Stimulated activated CD8-positive, alpha-beta memory T cell treated with anti-CD3 and anti-CD28 coated beads, Interleukin-7, amount 100 ng/mL, for 1 hour (primary cell): ENCODE data around the gene LATS1.

Experiments
- DNase-seq, 2 donors: peaks; one replicate each; pipeline ENCODE4 v3.0.0-alpha.2; 2020; ENCODE audit warnings: low read depth in 2 of 2

The LATS1 gene

DNA sequence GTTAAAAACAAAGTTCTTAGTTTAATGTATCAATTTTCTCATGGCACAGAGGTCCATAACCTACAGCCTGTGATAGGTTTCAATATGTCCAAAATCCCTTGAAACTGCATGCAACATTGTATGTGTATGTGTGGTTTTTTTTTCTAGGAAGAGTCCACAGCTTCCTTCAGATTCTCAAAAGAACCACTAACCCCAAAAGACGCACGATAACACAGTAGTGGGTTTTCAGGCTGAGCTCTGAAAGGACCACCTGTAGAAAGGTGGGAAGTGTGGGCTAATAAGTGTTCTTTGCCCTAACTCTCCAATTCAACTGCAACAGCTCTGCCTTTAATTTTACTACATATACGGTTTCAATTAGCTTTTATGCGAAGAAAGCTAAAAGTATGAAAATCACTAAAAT, 57.9 kb downstream of the LATS1 start:
- DNase-seq, result no peak

DNA sequence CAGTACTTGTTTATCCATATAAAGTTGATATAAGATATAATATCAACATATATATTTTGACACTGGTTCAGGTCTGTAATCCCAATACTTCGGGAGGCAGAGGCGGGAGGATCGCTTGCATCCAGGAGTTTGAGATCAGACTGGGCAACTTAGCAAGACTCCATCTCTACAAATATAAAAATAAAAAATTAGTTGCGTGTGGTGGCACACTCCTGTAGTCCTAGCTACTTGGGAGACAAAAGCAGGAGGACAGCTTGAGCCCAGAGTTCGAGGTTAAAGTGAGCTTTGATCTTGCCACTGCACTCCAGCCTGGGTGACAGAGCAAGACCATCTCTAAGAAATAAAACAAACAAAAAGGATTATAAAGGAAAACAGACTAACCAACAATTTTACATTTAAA, 60.5 kb downstream of the LATS1 start:
- no peak for DNase-seq

DNA sequence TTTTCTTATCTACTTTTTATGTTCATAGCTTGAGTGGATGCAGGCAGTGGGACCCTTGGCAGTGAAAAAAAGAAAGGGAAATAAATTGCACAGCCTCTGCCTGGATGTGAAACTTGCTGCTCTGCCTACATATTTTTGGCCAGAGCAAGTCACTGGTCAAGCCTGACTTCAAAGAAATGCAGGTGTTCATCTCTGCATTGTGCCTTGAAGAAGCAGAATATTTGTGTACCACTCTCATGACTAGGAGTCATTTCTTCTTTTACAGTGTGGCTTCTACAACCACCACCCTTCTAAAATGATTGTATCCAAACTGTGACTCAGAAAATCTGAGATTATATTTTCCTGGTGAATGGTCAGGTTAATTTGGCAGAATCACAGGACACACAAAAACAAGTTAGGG, 66.8 kb downstream of the LATS1 start:
- DNase-seq, result no peak

DNA sequence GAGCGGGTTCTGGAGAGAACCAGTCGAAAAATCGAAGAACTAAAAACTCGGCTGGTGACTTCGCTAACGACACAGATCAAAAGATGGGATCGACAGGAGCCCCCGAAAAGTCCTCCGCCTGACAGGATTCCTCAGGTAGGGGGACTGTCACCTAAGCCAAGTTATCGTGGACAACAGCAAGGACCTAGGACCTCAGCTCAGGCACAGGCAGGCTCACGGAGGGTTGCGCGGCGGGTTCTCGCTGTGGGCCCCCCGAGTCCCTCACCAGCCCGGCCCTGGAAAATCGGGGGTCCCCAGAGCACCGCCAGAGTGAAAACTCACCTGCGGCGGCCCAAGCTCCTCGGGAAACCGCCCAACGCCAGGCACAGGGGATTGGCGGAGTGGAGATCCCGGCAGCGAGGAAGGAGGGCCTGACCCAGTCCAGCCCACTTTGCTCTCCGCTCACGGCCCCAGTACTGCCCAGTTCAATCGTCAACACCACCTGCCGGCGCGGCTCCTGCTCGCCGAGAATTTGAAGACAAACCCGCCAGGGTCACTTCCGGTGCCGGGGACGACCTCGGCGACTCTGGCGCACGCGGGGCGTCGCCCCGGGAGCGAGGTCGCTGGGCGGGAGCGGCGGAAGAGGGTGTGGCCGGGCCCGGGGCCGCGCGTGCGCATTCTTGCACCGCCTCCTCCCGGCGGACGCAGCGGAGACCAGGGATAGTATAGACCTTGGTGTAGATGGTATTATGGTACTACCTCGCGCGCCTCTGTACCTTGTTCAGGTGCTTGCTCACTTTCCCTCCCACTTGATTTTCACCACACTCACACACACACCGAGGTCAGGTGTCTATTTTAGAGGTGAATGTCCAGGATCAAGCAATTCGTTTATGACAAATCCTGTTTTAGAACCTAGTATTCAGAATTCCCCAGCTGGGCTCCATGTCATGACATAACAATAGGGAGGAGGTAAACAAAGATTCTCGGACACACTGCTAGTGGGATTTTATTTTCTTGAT, 69.5 kb downstream of the LATS1 start, which contains the start of gene KATNA1:
Gene KATNA1 (minus strand): TSS at position 567 of the 998 bp plus-strand sequence. CDS start 10,167 bp downstream, outside the sequence.
- DNase-seq, result peak; percentile 67 to 73

DNA sequence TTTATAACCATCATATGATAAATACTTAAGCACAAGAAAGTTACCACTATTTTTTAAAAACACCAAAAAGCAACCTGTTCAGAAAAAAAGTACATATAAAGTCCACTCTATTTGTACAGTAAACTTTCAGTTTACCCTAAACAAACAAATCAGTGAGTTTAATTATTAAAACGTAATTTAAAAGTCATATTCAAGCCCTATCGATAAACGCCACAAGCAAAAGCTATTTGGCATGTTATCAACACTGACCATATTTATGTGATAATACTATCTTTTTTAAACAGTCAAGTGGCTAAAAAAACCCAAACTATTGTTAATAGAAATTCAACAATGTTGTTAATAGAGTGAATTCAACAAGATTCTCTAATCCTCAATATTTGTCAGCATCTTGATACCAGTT, 71.3 kb downstream of the LATS1 start:
- no peak for DNase-seq

DNA sequence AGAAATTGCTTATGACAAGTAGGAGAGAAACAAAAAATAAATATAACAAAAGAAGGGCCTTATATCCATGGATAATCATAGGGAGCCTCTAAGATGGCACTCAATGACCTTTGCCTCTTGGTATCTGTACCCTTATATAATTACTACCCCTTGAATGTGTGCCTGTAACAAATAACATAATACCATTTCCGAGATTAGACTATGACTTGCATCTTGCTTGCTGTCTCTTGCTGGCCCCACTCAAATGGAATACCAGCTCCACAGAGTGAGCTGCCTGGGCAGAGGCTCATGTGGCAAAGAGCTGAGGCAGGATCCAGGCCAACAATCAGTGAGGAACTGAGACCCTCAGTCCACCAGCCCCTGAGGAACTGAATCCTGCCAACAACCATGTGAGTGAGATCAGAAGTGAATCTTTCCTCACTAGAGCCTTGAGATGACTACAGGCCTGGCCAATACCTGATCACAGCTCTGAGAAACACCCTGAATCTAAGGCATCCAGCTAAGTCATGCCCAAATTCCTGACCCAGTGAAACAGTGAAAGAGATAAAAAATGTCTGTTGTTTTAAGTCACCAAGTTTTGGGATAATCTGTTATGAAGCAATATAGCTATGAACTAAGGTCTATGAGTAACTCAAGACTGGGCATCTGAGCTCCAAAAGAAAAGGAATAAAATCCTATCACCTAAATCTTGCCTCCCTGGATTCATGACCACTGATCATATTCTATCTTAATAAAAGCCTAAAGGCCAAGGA, 74.9 kb downstream of the LATS1 start:
- DNase-seq, result no peak

DNA sequence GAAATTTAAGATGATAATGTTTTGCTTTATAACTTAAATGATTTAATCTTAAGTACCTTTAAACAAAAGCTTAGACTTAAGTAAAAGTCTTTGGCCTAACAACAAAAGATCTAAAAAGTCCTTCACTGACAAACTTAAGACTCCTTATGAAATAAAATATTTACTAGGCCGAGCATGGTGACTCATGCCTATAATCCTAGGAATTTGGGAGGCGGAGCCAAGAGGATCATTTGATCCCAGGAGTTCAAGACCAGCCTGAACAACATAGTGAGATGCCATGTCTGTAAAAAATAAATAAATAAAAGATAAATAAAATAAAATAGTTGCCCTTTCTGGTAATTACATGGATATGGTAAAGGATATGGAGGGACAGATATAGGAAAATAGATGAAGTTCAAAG, 81.8 kb downstream of the LATS1 start:
- no peak for DNase-seq

DNA sequence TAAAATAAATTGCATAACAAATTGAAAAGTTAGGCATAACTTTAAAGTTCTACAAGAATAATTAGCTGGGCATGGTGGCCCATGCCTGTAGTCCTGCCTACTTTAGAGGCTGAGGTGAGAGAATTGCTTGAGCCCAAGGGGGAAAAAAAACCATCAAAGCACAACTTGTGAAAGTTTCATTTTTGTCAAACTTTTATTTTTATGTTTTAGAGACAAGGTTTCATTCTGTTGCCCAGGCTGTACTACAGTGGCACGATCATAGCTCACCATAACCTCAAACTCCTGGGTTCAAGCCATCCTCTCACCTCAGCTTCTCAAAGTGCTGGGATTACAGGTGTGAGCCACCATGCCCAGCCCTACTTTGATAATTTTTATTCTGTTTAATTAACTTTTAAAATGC, 83.6 kb downstream of the LATS1 start:
- DNase-seq, result no peak

DNA sequence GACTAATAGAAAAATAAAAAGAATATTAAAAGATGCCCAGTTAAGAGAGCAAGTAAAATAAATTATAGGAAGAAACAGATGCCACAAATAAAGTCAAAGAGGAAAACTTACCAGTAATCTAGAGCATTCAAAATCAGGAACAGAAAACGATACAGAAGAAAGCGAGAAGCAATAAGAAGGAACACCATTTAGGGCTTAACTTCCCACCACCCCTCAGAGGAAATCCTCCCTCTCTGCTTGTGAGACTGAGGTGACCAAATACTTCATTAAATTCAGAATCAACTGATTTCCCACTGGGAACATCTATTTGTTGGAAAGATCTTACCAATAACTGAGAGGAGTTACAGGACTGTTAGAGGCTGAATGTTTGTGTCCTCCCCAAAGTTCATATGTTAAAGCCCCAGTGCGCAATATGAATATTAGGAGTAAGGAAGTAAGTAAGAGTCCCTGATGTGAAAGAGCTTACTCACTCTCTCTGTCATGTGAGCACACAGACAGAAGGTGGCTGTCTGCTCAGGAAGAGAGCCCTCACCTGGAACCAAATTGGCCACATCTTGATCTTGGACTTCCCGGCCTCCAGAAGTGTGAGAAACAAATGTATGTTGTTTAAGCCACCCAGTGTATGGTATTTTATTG, 88.9 kb downstream of the LATS1 start:
- no peak for DNase-seq

DNA sequence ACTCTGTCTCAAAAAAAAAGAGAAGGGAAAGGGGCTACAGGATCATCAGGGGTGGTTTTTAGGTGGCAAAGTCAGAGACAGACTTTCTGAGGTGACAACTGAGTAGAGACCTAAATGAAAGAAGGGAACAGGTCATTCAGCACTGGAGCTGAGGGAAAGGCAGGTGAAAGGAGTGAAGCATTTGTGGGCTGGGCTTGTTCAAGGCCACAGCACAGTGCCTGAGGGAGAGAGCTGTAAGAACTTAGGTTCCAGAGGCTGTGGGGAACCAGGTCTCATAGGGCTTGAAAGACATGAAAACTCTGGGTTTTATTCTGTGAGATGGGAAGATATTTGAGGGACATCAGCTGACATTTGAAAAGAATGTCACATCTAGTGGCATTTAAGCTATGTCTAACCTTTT, 90.2 kb downstream of the LATS1 start:
- no peak for DNase-seq

DNA sequence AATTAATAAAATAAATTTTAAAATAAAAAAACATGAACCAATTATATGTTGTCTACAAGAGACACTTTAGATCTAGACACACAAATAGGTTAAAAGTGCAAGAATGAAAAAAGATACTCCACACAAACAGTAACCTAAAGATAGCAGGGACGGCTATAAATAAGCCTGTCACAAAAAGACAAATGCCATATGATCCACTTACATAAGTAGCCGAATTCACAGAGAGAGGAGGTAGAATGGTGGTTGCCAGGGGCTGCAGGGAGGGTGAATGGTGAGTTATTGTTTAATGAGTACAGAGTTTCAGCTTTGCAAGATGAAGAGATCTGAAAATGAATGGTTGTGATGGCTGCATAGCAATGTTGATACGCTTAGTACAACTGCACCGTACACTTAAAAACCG, 102.1 kb downstream of the LATS1 start:
- no peak for DNase-seq

DNA sequence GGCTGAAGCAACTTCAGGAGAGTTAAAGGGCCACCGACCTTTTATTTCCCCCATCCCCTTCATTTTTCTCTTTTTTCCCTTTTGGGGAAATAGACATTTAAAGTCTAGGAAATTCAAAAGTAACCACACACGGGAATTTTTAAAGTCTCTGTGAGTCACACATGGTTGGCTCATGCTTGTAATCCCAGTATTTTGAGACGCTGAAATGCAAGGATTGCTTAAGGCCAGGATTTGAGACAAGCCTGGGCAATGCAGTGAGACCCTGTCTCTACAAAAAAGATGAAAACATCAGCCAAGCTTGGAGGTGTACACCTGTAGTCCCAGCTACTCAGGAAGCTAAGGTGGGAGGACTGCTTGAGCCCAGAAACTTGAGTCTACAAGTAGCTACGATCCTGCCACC, 103.6 kb downstream of the LATS1 start:
- DNase-seq, result no peak

DNA sequence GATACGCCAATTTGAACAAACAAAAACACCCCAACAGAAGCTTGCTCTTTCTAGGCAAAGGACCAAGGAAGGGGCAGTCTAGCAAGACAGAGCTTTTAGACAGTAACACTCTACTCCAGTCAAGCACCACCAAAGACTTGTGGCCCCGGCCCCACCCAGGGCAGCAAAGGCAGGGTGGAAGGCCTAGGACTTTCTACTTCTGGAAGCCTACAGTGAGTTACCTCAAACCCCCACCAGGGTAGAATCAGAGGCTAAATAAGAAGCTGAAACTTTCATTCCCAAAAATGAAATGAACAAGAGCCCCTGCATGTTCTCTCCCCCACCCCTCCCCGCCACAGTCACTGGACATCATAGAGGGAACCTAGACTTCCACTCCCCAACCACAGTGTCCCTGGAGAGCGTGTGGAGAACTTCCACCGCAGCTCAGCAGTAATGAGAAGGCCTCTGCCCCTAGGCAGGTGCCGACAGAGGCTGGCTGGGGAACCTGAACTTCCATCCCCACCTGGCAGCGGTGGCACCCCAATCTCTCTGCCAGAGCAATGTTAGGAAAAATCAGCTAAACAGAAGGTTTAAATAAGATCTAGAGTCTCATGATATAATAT, 109.4 kb downstream of the LATS1 start:
- no peak for DNase-seq
